ENCODE data around the gene SEMA3E.

The SEMA3E gene

DNA sequence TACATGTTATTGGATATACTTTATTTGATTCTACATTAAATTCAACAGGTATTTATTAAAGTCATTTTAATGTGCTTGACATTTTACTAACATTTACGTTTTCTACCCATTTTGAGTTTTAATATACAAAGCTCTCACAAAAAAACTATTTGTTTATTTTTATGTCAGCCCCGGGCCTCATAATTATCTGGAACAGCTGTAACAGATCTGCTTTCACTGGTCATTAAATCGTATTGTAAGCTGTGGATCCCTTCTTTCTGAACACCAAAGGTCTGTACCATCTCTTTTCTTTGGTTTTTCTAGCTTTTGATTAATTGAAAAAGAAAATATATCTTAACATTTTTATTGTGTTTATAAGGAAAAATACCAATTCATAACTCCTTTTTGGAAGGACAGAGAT lies 73.5 kb downstream of the SEMA3E start:
- H3K4me2 ChIP-seq (ENCODE audit: low read length), result no peak overlapping the region
- no peak overlapping the region for H2AFZ ChIP-seq (ENCODE audit: low read depth, low read length)
- H3K9ac ChIP-seq (ENCODE audit: low read length), result no peak overlapping the region
- H3K36me3 ChIP-seq (replicated peaks; ENCODE audit: low read depth, low read length), result no peaks in the 10 kb centered on the region
- H3K27ac ChIP-seq (ENCODE audit: low read length), result no peak overlapping the region
- no peaks in the 10 kb centered on the region for H3K4me1 ChIP-seq (ENCODE audit: low read length)
- H4K20me1 ChIP-seq (ENCODE audit: insufficient read depth, low read length), result no peaks in the 10 kb centered on the region
- no peaks in the 10 kb centered on the region for H3K27me3 ChIP-seq (ENCODE audit: low read depth, low read length)
- H3K9me3 ChIP-seq (ENCODE audit: insufficient read depth, low read length), result no peaks in the 10 kb centered on the region
- H3K4me3 ChIP-seq (ENCODE audit: low read length), result no peak overlapping the region
- H3K79me2 ChIP-seq (ENCODE audit: low read length), result no peaks in the 10 kb centered on the region
- no peak for TF ChIP-seq EZH2phosphoT487 (IDR thresholded peaks at IDR 0.05; ENCODE audit: low read depth)
- TF ChIP-seq, protein P1, sequence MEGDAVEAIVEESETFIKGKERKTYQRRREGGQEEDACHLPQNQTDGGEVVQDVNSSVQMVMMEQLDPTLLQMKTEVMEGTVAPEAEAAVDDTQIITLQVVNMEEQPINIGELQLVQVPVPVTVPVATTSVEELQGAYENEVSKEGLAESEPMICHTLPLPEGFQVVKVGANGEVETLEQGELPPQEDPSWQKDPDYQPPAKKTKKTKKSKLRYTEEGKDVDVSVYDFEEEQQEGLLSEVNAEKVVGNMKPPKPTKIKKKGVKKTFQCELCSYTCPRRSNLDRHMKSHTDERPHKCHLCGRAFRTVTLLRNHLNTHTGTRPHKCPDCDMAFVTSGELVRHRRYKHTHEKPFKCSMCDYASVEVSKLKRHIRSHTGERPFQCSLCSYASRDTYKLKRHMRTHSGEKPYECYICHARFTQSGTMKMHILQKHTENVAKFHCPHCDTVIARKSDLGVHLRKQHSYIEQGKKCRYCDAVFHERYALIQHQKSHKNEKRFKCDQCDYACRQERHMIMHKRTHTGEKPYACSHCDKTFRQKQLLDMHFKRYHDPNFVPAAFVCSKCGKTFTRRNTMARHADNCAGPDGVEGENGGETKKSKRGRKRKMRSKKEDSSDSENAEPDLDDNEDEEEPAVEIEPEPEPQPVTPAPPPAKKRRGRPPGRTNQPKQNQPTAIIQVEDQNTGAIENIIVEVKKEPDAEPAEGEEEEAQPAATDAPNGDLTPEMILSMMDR (IDR thresholded peaks at IDR 0.05; ENCODE audit: low read depth, low read length), result no peak

GRCh38 chr7:83574616-83575015 lies 74.3 kb downstream of the SEMA3E start:
- H3K9ac ChIP-seq (ENCODE audit: low read length), result no peak overlapping the region
- no peak overlapping the region for H3K27ac ChIP-seq (ENCODE audit: low read length)
- TF ChIP-seq, protein P1 (IDR thresholded peaks at IDR 0.05; ENCODE audit: low read depth, low read length), result no peak
- TF ChIP-seq EZH2phosphoT487 (IDR thresholded peaks at IDR 0.05; ENCODE audit: low read depth), result no peak
- H2AFZ ChIP-seq (ENCODE audit: low read depth, low read length), result no peak overlapping the region
- H3K9me3 ChIP-seq (ENCODE audit: insufficient read depth, low read length), result no peaks in the 10 kb centered on the region
- no peaks in the 10 kb centered on the region for H3K36me3 ChIP-seq (replicated peaks; ENCODE audit: low read depth, low read length)
- H3K4me2 ChIP-seq (ENCODE audit: low read length), result no peak overlapping the region
- H3K4me1 ChIP-seq (ENCODE audit: low read length), result no peaks in the 10 kb centered on the region
- H3K27me3 ChIP-seq (ENCODE audit: low read depth, low read length), result no peaks in the 10 kb centered on the region
- no peaks in the 10 kb centered on the region for H3K79me2 ChIP-seq (ENCODE audit: low read length)
- H3K4me3 ChIP-seq (ENCODE audit: low read length), result no peak overlapping the region
- no peaks in the 10 kb centered on the region for H4K20me1 ChIP-seq (ENCODE audit: insufficient read depth, low read length)

DNA sequence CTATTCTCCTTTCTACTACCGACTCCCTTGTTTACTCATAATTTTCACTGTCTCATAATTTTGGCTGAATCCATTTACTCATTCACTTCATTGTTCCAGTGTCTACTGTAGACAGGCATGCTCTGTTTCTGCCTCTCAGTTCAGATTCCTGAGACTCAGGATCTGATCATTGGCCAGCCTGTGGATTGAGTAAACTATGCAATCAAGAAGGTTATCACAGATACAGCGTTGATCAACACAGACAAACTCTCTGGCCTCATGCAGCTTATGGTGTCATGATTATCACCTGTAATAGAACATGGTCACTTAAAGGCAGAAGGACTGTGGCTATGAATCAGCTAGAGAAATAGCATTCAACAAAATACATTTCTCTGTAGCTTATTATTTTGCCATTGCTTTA lies 86.0 kb downstream of the SEMA3E start:
- Histone ChIP-seq H3K4me2 (ENCODE audit: low read length) (no peak overlapping the region), H3K27ac (ENCODE audit: low read length) (no peak overlapping the region), H4K20me1 (ENCODE audit: insufficient read depth, low read length) (no peaks in the 10 kb centered on the region), H2AFZ (ENCODE audit: low read depth, low read length) (no peak overlapping the region), H3K79me2 (ENCODE audit: low read length) (no peaks in the 10 kb centered on the region), H3K9me3 (ENCODE audit: insufficient read depth, low read length) (no peaks in the 10 kb centered on the region), H3K36me3 (replicated peaks; ENCODE audit: low read depth, low read length) (no peaks in the 10 kb centered on the region), H3K4me3 (ENCODE audit: low read length) (no peak overlapping the region), H3K4me1 (ENCODE audit: low read length) (no peaks in the 10 kb centered on the region), H3K9ac (ENCODE audit: low read length) (no peak overlapping the region), H3K27me3 (ENCODE audit: low read depth, low read length) (no peaks in the 10 kb centered on the region)
- TF ChIP-seq EZH2phosphoT487 (IDR thresholded peaks at IDR 0.05; ENCODE audit: low read depth), result no peak
- TF ChIP-seq, protein P1 (IDR thresholded peaks at IDR 0.05; ENCODE audit: low read depth, low read length), result no peak

DNA sequence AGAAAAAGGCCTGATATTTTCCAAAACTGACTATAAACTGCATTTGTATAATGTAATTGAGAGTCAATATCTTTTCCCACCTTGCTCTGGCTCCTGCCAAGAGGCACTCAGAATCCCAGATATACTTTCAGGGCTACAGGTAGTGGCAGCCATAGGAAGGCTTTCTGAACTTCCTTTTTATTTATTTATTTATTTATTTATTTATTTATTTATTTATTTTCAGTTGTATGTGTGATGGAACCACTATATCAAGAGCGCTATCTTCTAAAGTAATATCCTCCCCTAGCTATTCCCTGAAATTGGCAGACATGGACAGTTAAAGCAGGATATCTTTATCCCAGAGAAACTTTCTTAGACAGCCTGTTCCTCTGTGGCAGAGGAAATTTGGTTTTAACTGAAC lies 86.7 kb downstream of the SEMA3E start:
- Histone ChIP-seq H3K4me2 (ENCODE audit: low read length) (no peak overlapping the region), H2AFZ (ENCODE audit: low read depth, low read length) (no peak overlapping the region), H3K27me3 (ENCODE audit: low read depth, low read length) (no peaks in the 10 kb centered on the region)

More for the DNA sequence above, 86.7 kb downstream of the SEMA3E start:
- no peaks in the 10 kb centered on the region for H3K4me1 ChIP-seq (ENCODE audit: low read length)
- no peaks in the 10 kb centered on the region for H4K20me1 ChIP-seq (ENCODE audit: insufficient read depth, low read length)
- no peaks in the 10 kb centered on the region for H3K36me3 ChIP-seq (replicated peaks; ENCODE audit: low read depth, low read length)
- H3K9me3 ChIP-seq (ENCODE audit: insufficient read depth, low read length), result no peaks in the 10 kb centered on the region
- no peak overlapping the region for H3K4me3 ChIP-seq (ENCODE audit: low read length)
- no peak overlapping the region for H3K27ac ChIP-seq (ENCODE audit: low read length)
- TF ChIP-seq, protein P1 (IDR thresholded peaks at IDR 0.05; ENCODE audit: low read depth, low read length), result no peak
- no peak for TF ChIP-seq EZH2phosphoT487 (IDR thresholded peaks at IDR 0.05; ENCODE audit: low read depth)
- H3K79me2 ChIP-seq (ENCODE audit: low read length), result no peaks in the 10 kb centered on the region
- H3K9ac ChIP-seq (ENCODE audit: low read length), result no peak overlapping the region
